ENCODE data around the gene CD28. TPM values are rescaled to one million over a fixed set of nuclear protein-coding genes. Genes with fewer than 3 reads are reported as not detected.

CD28 gene
- total RNA-seq, 1 donor from 2014 or later, result 5.5 TPM

GRCh38 chr2:203718087-203718486 lies 11.6 kb downstream of the CD28 start:
- DNase-seq, result no peak

GRCh38 chr2:203719456-203720410 lies 13.3 kb downstream of the CD28 start:
- no peak for DNase-seq

- DNase-seq, result no peak
Observed at GRCh38 chr2:203720915-203721672, 14.7 kb downstream of the CD28 start.

GRCh38 chr2:203721781-203722300 lies 15.4 kb downstream of the CD28 start:
- DNase-seq, result no peak

- DNase-seq, result no peak
Observed at GRCh38 chr2:203722411-203722810, 16.0 kb downstream of the CD28 start.

GRCh38 chr2:203728321-203728720 lies 21.9 kb downstream of the CD28 start:
- peak; percentile 13 for DNase-seq

GRCh38 chr2:203730076-203730729 lies 23.8 kb downstream of the CD28 start:
- no peak for DNase-seq

GRCh38 chr2:203730883-203731282 lies 24.4 kb downstream of the CD28 start:
- no peak for DNase-seq

- DNase-seq, result no peak
Observed at GRCh38 chr2:203732092-203732952, 25.9 kb downstream of the CD28 start.

- DNase-seq, result no peak
Observed at GRCh38 chr2:203732953-203733510, 26.6 kb downstream of the CD28 start.

GRCh38 chr2:203733684-203734083 lies 27.2 kb downstream of the CD28 start:
- DNase-seq, result no peak

- no peak for DNase-seq
Observed at GRCh38 chr2:203734276-203734983, 28.0 kb downstream of the CD28 start.

GRCh38 chr2:203737360-203737759 lies 30.9 kb downstream of the CD28 start:
- DNase-seq, result no peak

- DNase-seq, result no peak
Observed at GRCh38 chr2:203739351-203739750, 32.9 kb downstream of the CD28 start.

- DNase-seq, result no peak
Observed at GRCh38 chr2:203740871-203741281, 34.4 kb downstream of the CD28 start.

- DNase-seq, result no peak
Observed at GRCh38 chr2:203741566-203741965, 35.1 kb downstream of the CD28 start.

- DNase-seq, result no peak
Observed at GRCh38 chr2:203743441-203743981, 37.1 kb downstream of the CD28 start.

GRCh38 chr2:203744091-203744490 lies 37.7 kb downstream of the CD28 start:
- DNase-seq, result no peak

- no peak for DNase-seq
Observed at GRCh38 chr2:203745267-203745666, 38.8 kb downstream of the CD28 start.
